Endothelial cell of umbilical vein (primary cell): ENCODE results near the gene LDLRAD2. TPM values are rescaled to one million over a fixed set of nuclear protein-coding genes. Genes with fewer than 3 reads are reported as not detected.

Experiments
- BruUV-seq: library from RNA; stranded (reverse); fragments of 400-500 nt; replicated peaks from 2 replicates; lab custom pipeline; 2021; lab: Mats Ljungman, UMichigan
- CTCF ChIA-PET: fragments of 300-600, 350-600 bp; sonication (Branson Sonifier 250); formaldehyde crosslinking; loops from one replicate; lab custom pipeline; 2021; ENCODE audit warnings: antibody characterized with exemption, inconsistent platforms; lab: Charles Lee
- POLR2A ChIA-PET: fragments of 300-600, 350-600 bp; sonication (Branson Sonifier 250); formaldehyde crosslinking; loops from one replicate; lab custom pipeline; 2021; ENCODE audit warnings: antibody characterized with exemption, inconsistent platforms; lab: Charles Lee
- DNase-seq: peaks from one replicate; pipeline ENCODE4 v3.0.0-alpha.2; 2011; ENCODE audit warnings: low read depth, low spot score
- FAIRE-seq: peaks from 2 replicates; lab custom pipeline; 2011; peaks lifted over from hg19 to GRCh38; lab: Jason Lieb, UNC
- H2AFZ ChIP-seq: 2 replicates; pipeline ENCODE4 v1.6.0; 2012; ENCODE audit warnings: low read depth, low read length, control low read depth, inconsistent platforms
- H3K27ac ChIP-seq: 2 replicates; pipeline ENCODE4 v1.5.1; 2011; ENCODE audit warnings: low read depth, mild to moderate bottlenecking, control low read depth, low read length, moderate library complexity; ENCODE audit not compliant: insufficient read depth
- H3K27me3 ChIP-seq, 2 experiments: 2 replicates each; pipeline versions ENCODE4 v1.6.0 to v1.6.1; 2011; ENCODE audit warnings: low read length in 2 of 2, mixed read lengths in 1 of 2; ENCODE audit not compliant: control insufficient read depth in 2 of 2, insufficient read depth in 2 of 2
- H3K36me3 ChIP-seq, 2 experiments: 2 replicates in 1 of 2; 3 replicates in 1 of 2; pipeline ENCODE4 v1.5.1; 2011; ENCODE audit warnings: low read length in 2 of 2, mild to moderate bottlenecking in 1 of 2, moderate library complexity in 1 of 2; ENCODE audit not compliant: control insufficient read depth in 2 of 2, insufficient read depth in 2 of 2; ENCODE audit errors: extremely low read depth in 1 of 2
- H3K4me1 ChIP-seq: 3 replicates; pipeline ENCODE4 v1.5.1; 2011; ENCODE audit warnings: mild to moderate bottlenecking, low read length; ENCODE audit not compliant: control insufficient read depth, insufficient read depth; ENCODE audit errors: extremely low read depth
- H3K4me2 ChIP-seq: 2 replicates; pipeline ENCODE4 v1.6.1; 2011; ENCODE audit warnings: low read length, control low read depth, mixed read lengths; ENCODE audit not compliant: insufficient read depth
- H3K4me3 ChIP-seq, 3 experiments: fragments of 200-600 bp in 1 of 3; sonication (generic), shearing (Covaris generic) in 1 of 3; replicated peaks in 1 of 3; 2 replicates each; pipeline ENCODE4 v1.5.1; 2011 to 2016; ENCODE audit warnings: control low read depth in 3 of 3, low read length in 3 of 3, mild to moderate bottlenecking in 2 of 3, inconsistent platforms in 1 of 3, low read depth in 1 of 3, moderate library complexity in 1 of 3; ENCODE audit not compliant: insufficient read depth in 1 of 3
- H3K79me2 ChIP-seq: 2 replicates; pipeline ENCODE4 v1.6.0; 2012; ENCODE audit warnings: low read length, inconsistent platforms; ENCODE audit not compliant: control insufficient read depth, insufficient read depth
- H3K9ac ChIP-seq: replicated peaks from 2 replicates; pipeline ENCODE3; 2011; ENCODE audit warnings: low read length, control low read depth; ENCODE audit not compliant: insufficient read depth; ENCODE audit errors: extremely low read depth
- H3K9me1 ChIP-seq: replicated peaks from 3 replicates; pipeline ENCODE4 v1.6.0; 2011; ENCODE audit warnings: mild to moderate bottlenecking, low read length; ENCODE audit not compliant: control insufficient read depth, insufficient read depth; ENCODE audit errors: extremely low read depth
- H3K9me3 ChIP-seq: replicated peaks from 2 replicates; pipeline ENCODE4 v1.5.1; 2012; ENCODE audit warnings: low read length, inconsistent platforms; ENCODE audit not compliant: control insufficient read depth, insufficient read depth
- H4K20me1 ChIP-seq: replicated peaks from 2 replicates; pipeline ENCODE3; 2011; ENCODE audit warnings: mild to moderate bottlenecking, low read length; ENCODE audit not compliant: control insufficient read depth, insufficient read depth; ENCODE audit errors: extremely low read depth
- CTCF ChIP-seq, 2 donors: IDR thresholded peaks; 1 replicate in 1 of 2; 2 replicates in 1 of 2; pipeline ENCODE4 v1.5.1; 2011; ENCODE audit warnings: low read length in 2 of 2, mild to moderate bottlenecking in 2 of 2, moderate library complexity in 2 of 2, control low read depth in 1 of 2, inconsistent platforms in 1 of 2, low read depth in 1 of 2; ENCODE audit not compliant: insufficient read depth in 1 of 2; ENCODE audit errors: extremely low read depth in 1 of 2
- EZH2 ChIP-seq: IDR thresholded peaks from 2 replicates; pipeline ENCODE4 v1.6.1; 2012; ENCODE audit warnings: borderline replicate concordance, low read depth, mild to moderate bottlenecking, moderate library complexity, low read length, inconsistent platforms; ENCODE audit not compliant: severe bottlenecking
- FOS ChIP-seq: IDR thresholded peaks from 2 replicates; pipeline ENCODE4 v1.6.1; 2011; ENCODE audit warnings: mild to moderate bottlenecking, low read length, moderate library complexity, borderline replicate concordance; ENCODE audit not compliant: insufficient read depth
- GATA2 ChIP-seq: IDR thresholded peaks from 2 replicates; pipeline ENCODE4 v1.7.0; 2011; ENCODE audit warnings: low read depth, mild to moderate bottlenecking, moderate library complexity, mixed read lengths, low read length; ENCODE audit not compliant: insufficient read length, insufficient read depth
- JUN ChIP-seq: IDR thresholded peaks from 2 replicates; pipeline ENCODE4 v1.6.1; 2011; ENCODE audit warnings: borderline replicate concordance, low read depth; ENCODE audit not compliant: insufficient read length, insufficient read depth
- MYC ChIP-seq: IDR thresholded peaks from one replicate; pipeline ENCODE4 v1.6.1; 2011; ENCODE audit warnings: mild to moderate bottlenecking, low read depth, low read length
- POLR2A ChIP-seq: IDR thresholded peaks from 2 replicates; pipeline ENCODE4 v1.6.1; 2012; ENCODE audit warnings: low read depth, mild to moderate bottlenecking, control low read depth, low read length
- POLR2AphosphoS5 ChIP-seq: IDR thresholded peaks from 2 replicates; pipeline ENCODE4 v1.6.1; 2012; ENCODE audit warnings: low read depth, mild to moderate bottlenecking, control low read depth, low read length, moderate library complexity; ENCODE audit not compliant: insufficient read depth
- dilution Hi-C: fragments of 300-500 bp; cut with MboI; formaldehyde crosslinking; loops from one replicate; pipeline ENCODE4 v1.15.0; 2019; ENCODE audit warnings: low sequenced_read_pairs; ENCODE audit not compliant: extremely low pct_ligation_motif_present
- intact Hi-C: fragments of 100-400 bp; cut with micrococcal nuclease; formaldehyde crosslinking; loops from one replicate; pipeline ENCODE4 v1.10.0; 2022
- polyA plus RNA-seq, 4 experiments: library from polyadenylated mRNA; depleted of rRNA in 3 of 4; stranded (reverse) in 3 of 4; unstranded in 1 of 4; fragments of >200 nt; gene quantifications; 2 replicates each; pipeline versions ENCODE4 v1.2.1 to v1.2.3, GENCODE V29; 2011 to 2012; ENCODE audit warnings: missing spikeins in 1 of 4
- total RNA-seq: library from RNA; stranded (reverse); gene quantifications from 2 replicates; pipeline ENCODE4 v1.2.3, GENCODE V29; 2021

Gene LDLRAD2
- total and polyA plus RNA-seq, 2 donors (not counting 3 experiments of a cell fraction or from before 2014, with no cell fraction given), result 0.44 TPM; not detected in 1

DNA sequence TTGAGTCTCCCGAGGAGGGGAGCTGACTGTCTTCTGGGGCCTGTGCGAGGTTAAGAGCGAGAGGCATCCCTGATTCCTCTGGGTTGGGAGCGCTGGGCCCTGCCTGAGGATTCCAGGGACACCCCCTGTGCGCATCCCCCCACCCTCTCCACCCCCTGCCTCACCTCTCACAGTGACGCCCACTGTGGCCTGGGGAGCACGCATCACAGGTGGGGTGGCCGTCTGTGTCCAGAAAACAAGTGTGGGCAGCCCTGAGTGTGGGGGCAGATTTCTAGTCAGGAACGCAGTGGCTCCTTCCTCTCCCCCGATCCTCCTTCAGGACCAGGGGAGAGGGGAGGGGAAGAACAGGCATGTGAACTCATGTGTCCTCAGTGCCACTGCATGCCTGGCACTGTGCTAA is 61.7 kb downstream of the LDLRAD2 start:
- POLR2A ChIA-PET, result no interaction called here
- no peaks in the 10 kb centered on the region for H3K27me3 ChIP-seq
- TF ChIP-seq MYC, result no peak
- TF ChIP-seq FOS, result no peak
- no peak for TF ChIP-seq POLR2AphosphoS5
- TF ChIP-seq GATA2, result no peak
- TF ChIP-seq CTCF (IDR thresholded peaks at IDR 0.05; ENCODE audit: extremely low read depth in 1 of 2, insufficient read depth in 1 of 2, low read depth in 1 of 2, low read length in 2 of 2), result no peak
- TF ChIP-seq EZH2, result no peak
- TF ChIP-seq POLR2A, result no peak
- TF ChIP-seq JUN, result no peak
- DNase-seq (no peak), FAIRE-seq (no peak)
- CTCF ChIA-PET, result no interaction called here
- intact Hi-C loops (no loop called here), dilution Hi-C loops (no loop called here)
- H2AFZ ChIP-seq, result no peak overlapping the region
- H3K27ac ChIP-seq, result no peak overlapping the region
- peaks cover 78 to 93% of the 10 kb centered on the region in 2 experiments for H3K36me3 ChIP-seq
- H3K9ac ChIP-seq, result no peak overlapping the region
- H3K4me3 ChIP-seq, result no peak overlapping the region
- BruUV-seq, result no TSS peak
- H3K79me2 ChIP-seq, result peaks cover 78% of the 10 kb centered on the region
- no peaks in the 10 kb centered on the region for H3K9me1 ChIP-seq
- H4K20me1 ChIP-seq, result no peaks in the 10 kb centered on the region
- no peaks in the 10 kb centered on the region for H3K9me3 ChIP-seq
- H3K4me1 ChIP-seq, result peaks cover 7% of the 10 kb centered on the region
- no peak overlapping the region for H3K4me2 ChIP-seq
